ENCODE measurements around the gene ZNF827.

DNA sequence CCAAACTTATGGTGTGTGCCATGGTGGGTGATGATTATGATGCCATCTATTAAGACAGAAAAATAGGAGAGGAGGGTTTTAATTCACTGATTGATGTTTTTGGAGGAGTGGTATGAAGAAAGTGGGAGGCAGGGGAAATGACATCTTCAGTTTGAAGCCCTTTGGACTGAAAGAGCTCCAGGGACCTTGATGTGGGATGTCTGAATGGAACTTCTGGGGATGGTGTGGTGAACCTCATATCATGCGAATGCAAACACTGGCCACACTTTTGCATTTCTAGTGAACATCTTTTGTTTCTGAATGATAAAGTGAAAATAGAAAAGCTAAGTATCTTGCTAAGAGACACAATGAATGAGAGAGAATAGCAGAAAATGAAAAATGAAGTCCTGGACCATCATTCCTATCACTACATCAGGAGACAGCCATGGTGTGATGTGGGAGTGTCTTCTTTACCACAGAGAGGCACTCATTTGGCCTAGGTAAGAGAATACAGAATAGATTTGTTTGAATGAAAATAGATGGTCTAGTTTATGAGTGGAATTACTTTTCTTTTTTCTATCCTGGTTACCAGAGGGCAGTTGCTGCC, 123.5 kb downstream of the ZNF827 start:
- TF ChIP-seq, protein P1, sequence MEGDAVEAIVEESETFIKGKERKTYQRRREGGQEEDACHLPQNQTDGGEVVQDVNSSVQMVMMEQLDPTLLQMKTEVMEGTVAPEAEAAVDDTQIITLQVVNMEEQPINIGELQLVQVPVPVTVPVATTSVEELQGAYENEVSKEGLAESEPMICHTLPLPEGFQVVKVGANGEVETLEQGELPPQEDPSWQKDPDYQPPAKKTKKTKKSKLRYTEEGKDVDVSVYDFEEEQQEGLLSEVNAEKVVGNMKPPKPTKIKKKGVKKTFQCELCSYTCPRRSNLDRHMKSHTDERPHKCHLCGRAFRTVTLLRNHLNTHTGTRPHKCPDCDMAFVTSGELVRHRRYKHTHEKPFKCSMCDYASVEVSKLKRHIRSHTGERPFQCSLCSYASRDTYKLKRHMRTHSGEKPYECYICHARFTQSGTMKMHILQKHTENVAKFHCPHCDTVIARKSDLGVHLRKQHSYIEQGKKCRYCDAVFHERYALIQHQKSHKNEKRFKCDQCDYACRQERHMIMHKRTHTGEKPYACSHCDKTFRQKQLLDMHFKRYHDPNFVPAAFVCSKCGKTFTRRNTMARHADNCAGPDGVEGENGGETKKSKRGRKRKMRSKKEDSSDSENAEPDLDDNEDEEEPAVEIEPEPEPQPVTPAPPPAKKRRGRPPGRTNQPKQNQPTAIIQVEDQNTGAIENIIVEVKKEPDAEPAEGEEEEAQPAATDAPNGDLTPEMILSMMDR (conservative IDR thresholded peaks at IDR 0.05; ENCODE audit: low read depth, low read length), result no peak
- no peak for TF ChIP-seq EZH2 (IDR thresholded peaks at IDR 0.05; ENCODE audit: low read length, unreplicated experiment)

Data from PC-3 (cell line).